ENCODE measurements around the gene CA5A.

GRCh38 chr16:87951552-87952538 is 15.5 kb upstream of the CA5A start:
- no peak for TF ChIP-seq CTCF (IDR thresholded peaks at IDR 0.05)
- no peak for TF ChIP-seq POLR2A (IDR thresholded peaks at IDR 0.05; ENCODE audit: low read depth)
- peak; percentile 20 for TF ChIP-seq EP300 (IDR thresholded peaks at IDR 0.05)
- no peak for TF ChIP-seq POLR2AphosphoS5 (IDR thresholded peaks at IDR 0.05)

Data from esophagus muscularis mucosa (tissue), 4 donors.